Loucy (cell line): ENCODE data around the gene OR4D10.

Experiments
- H2AFZ ChIP-seq: fragments of 200-600 bp; sonication (generic); 2 replicates; pipeline ENCODE4 v1.6.0; 2016; ENCODE audit warnings: antibody characterized with exemption, mild to moderate bottlenecking, low read length, moderate library complexity
- H3F3A ChIP-seq: fragments of 200-600 bp; 2 replicates; pipeline ENCODE4 v1.6.0; 2016; ENCODE audit warnings: antibody characterized with exemption, low read depth, mild to moderate bottlenecking
- H3K27me3 ChIP-seq: fragments of 200-600 bp; sonication (generic); 2 replicates; pipeline ENCODE4 v1.6.1; 2014; ENCODE audit warnings: low read length, mild to moderate bottlenecking; ENCODE audit not compliant: insufficient read depth, poor library complexity, severe bottlenecking
- H3K36me3 ChIP-seq: fragments of 200-600 bp; sonication (generic); 2 replicates; pipeline ENCODE4 v1.6.1; 2016; ENCODE audit warnings: low read length; ENCODE audit not compliant: insufficient read depth
- H3K4me1 ChIP-seq: fragments of 200-600 bp; sonication (generic); 2 replicates; pipeline ENCODE4 v1.5.1; 2014; ENCODE audit warnings: low read length, mild to moderate bottlenecking; ENCODE audit not compliant: insufficient read depth, poor library complexity, severe bottlenecking
- H3K4me2 ChIP-seq: fragments of 200-600 bp; sonication (generic); 2 replicates; pipeline ENCODE4 v1.6.0; 2014; ENCODE audit warnings: antibody characterized with exemption, low read length, low read depth, mild to moderate bottlenecking; ENCODE audit not compliant: poor library complexity, severe bottlenecking
- H3K4me3 ChIP-seq: fragments of 200-600 bp; sonication (generic); 2 replicates; pipeline ENCODE4 v1.5.1; 2014; ENCODE audit warnings: low read length, mild to moderate bottlenecking, mixed read lengths; ENCODE audit not compliant: poor library complexity, severe bottlenecking
- H3K79me2 ChIP-seq: fragments of 200-600 bp; sonication (generic); 2 replicates; pipeline ENCODE4 v1.6.1; 2014; ENCODE audit warnings: low read length; ENCODE audit not compliant: insufficient read depth
- H3K9ac ChIP-seq: fragments of 200-600 bp; sonication (generic); 2 replicates; pipeline ENCODE4 v1.6.0; 2014; ENCODE audit warnings: mild to moderate bottlenecking, low read depth, low read length, moderate library complexity; ENCODE audit not compliant: poor library complexity, severe bottlenecking
- H3K9me2 ChIP-seq: fragments of 200-600 bp; sonication (generic); replicated peaks from 2 replicates; pipeline ENCODE4 v1.6.1; 2016; ENCODE audit warnings: low read depth, low read length, mixed read lengths
- H3K9me3 ChIP-seq: fragments of 200-600 bp; sonication (generic); 2 replicates; pipeline ENCODE4 v1.6.1; 2014; ENCODE audit warnings: mild to moderate bottlenecking, antibody characterized with exemption, low read length, low read depth; ENCODE audit not compliant: insufficient read depth
- H4K20me1 ChIP-seq: fragments of 200-600 bp; sonication (generic); 2 replicates; pipeline ENCODE4 v1.6.0; 2014; ENCODE audit warnings: antibody characterized with exemption, low read length, mild to moderate bottlenecking; ENCODE audit not compliant: insufficient read depth, poor library complexity, severe bottlenecking
- CTCF ChIP-seq: fragments of 200-600 bp; sonication (generic); conservative IDR thresholded peaks from 2 replicates; pipeline ENCODE4 v1.5.1; 2014; ENCODE audit warnings: mild to moderate bottlenecking, antibody characterized with exemption, low read length
- EZH2phosphoT487 ChIP-seq: fragments of 200-600 bp; IDR thresholded peaks from 2 replicates; pipeline ENCODE4 v1.6.1; 2018; ENCODE audit warnings: antibody characterized with exemption, mild to moderate bottlenecking, moderate library complexity, borderline replicate concordance

The OR4D10 gene

GRCh38 chr11:59475176-59475575 is 2.1 kb downstream of the OR4D10 start:
- H3K36me3 ChIP-seq: no peaks in the 10 kb centered on the region
- no peaks in the 10 kb centered on the region for H3K9me3 ChIP-seq
- peaks cover 5% of the 10 kb centered on the region for H3K4me1 ChIP-seq
- H3K9me2 ChIP-seq: no peaks in the 10 kb centered on the region
- H2AFZ ChIP-seq: no peak overlapping the region
- no peak overlapping the region for H3K9ac ChIP-seq
- H4K20me1 ChIP-seq: no peaks in the 10 kb centered on the region
- H3K4me2 ChIP-seq: no peak overlapping the region
- H3F3A ChIP-seq: no peaks in the 10 kb centered on the region
- no peaks in the 10 kb centered on the region for H3K79me2 ChIP-seq
- no peak overlapping the region for H3K4me3 ChIP-seq
- H3K27me3 ChIP-seq: no peaks in the 10 kb centered on the region
- TF ChIP-seq EZH2phosphoT487 (no peak), CTCF (no peak)

- H3K9me3 ChIP-seq: no peaks in the 10 kb centered on the region
- no peak overlapping the region for H3K4me3 ChIP-seq
- no peaks in the 10 kb centered on the region for H3K36me3 ChIP-seq
- no peaks in the 10 kb centered on the region for H4K20me1 ChIP-seq
- H3K9me2 ChIP-seq: no peaks in the 10 kb centered on the region
- H2AFZ ChIP-seq: no peak overlapping the region
- no peaks in the 10 kb centered on the region for H3K79me2 ChIP-seq
- no peak overlapping the region for H3K9ac ChIP-seq
- H3K4me2 ChIP-seq: no peak overlapping the region
- TF ChIP-seq EZH2phosphoT487 (no peak), CTCF (no peak)
- H3K27me3 ChIP-seq: no peaks in the 10 kb centered on the region
- no peaks in the 10 kb centered on the region for H3F3A ChIP-seq
- peaks cover 5% of the 10 kb centered on the region for H3K4me1 ChIP-seq
Measured at GRCh38 chr11:59479906-59480305, 6.8 kb downstream of the OR4D10 start.

- H3K4me1 ChIP-seq: peaks cover 1% of the 10 kb centered on the region
- no peaks in the 10 kb centered on the region for H4K20me1 ChIP-seq
Measured at GRCh38 chr11:59480359-59480758, 7.2 kb downstream of the OR4D10 start.

More at GRCh38 chr11:59480359-59480758, 7.2 kb downstream of the OR4D10 start:
- TF ChIP-seq CTCF: no peak
- TF ChIP-seq EZH2phosphoT487: no peak
- no peaks in the 10 kb centered on the region for H3K9me2 ChIP-seq
- H3K4me2 ChIP-seq: no peak overlapping the region
- no peaks in the 10 kb centered on the region for H3K27me3 ChIP-seq
- no peak overlapping the region for H3K4me3 ChIP-seq
- H3K79me2 ChIP-seq: no peaks in the 10 kb centered on the region
- no peaks in the 10 kb centered on the region for H3F3A ChIP-seq
- H2AFZ ChIP-seq: no peak overlapping the region
- H3K9me3 ChIP-seq: no peaks in the 10 kb centered on the region
- H3K9ac ChIP-seq: no peak overlapping the region
- H3K36me3 ChIP-seq: no peaks in the 10 kb centered on the region
